Spinal cord (tissue), 10 donors: ENCODE data around the gene CHSY1. TPM values are rescaled to one million over a fixed set of nuclear protein-coding genes. Genes with fewer than 3 reads are reported as not detected.

Experiments
- DNase-seq, 6 donors: peaks; one replicate each; pipeline versions ENCODE4 v3.0.0 to v3.0.0-alpha.2; 2013 to 2015; ENCODE audit warnings: low spot score in 6 of 6, low read depth in 4 of 6
- H3K27ac ChIP-seq: one replicate; pipeline ENCODE4 v1.5.1; 2013; ENCODE audit warnings: low read depth, low read length, control low read depth
- H3K27me3 ChIP-seq: one replicate; pipeline ENCODE4 v1.6.1; 2013; ENCODE audit warnings: low read length; ENCODE audit not compliant: control insufficient read depth, insufficient read depth
- H3K36me3 ChIP-seq: one replicate; pipeline ENCODE4 v1.6.1; 2013; ENCODE audit warnings: low read length; ENCODE audit not compliant: control insufficient read depth, insufficient read depth
- H3K4me1 ChIP-seq: one replicate; pipeline ENCODE4 v1.6.1; 2013; ENCODE audit warnings: low read length; ENCODE audit not compliant: control insufficient read depth, insufficient read depth
- H3K4me3 ChIP-seq: one replicate; pipeline ENCODE4 v1.5.1; 2013; ENCODE audit warnings: low read depth, low read length, control low read depth
- H3K9me3 ChIP-seq: one replicate; pipeline ENCODE4 v1.6.1; 2013; ENCODE audit warnings: low read length; ENCODE audit not compliant: control insufficient read depth, insufficient read depth
- WGBS: methylation state at CpG from one replicate; pipeline ENCODE4 v1.1.5; 2013; ENCODE audit warnings: missing lambda C conversion rate; ENCODE audit not compliant: insufficient coverage; 5-methylcytosine and 5-hydroxymethylcytosine counted together
- polyA plus RNA-seq, 2 donors: library from polyadenylated mRNA; unstranded; fragments of 120-200 nt; gene quantifications; one replicate each; pipeline ENCODE4 v1.2.1, GENCODE V29; 2013; ENCODE audit not compliant: insufficient read length in 2 of 2
- total RNA-seq, 2 donors: library from RNA; depleted of rRNA in 1 of 2; stranded (reverse); fragments of 120-200 nt in 1 of 2; fragments of >200 nt in 1 of 2; gene quantifications; one replicate each; pipeline versions ENCODE4 v1.2.3 to v1.2.4, GENCODE V29; 2013 to 2014
- donor health status: healthy.

Gene CHSY1
- total and polyA plus RNA-seq, 4 donors = 28.2 to 67.3 (median 32.6) TPM

DNA sequence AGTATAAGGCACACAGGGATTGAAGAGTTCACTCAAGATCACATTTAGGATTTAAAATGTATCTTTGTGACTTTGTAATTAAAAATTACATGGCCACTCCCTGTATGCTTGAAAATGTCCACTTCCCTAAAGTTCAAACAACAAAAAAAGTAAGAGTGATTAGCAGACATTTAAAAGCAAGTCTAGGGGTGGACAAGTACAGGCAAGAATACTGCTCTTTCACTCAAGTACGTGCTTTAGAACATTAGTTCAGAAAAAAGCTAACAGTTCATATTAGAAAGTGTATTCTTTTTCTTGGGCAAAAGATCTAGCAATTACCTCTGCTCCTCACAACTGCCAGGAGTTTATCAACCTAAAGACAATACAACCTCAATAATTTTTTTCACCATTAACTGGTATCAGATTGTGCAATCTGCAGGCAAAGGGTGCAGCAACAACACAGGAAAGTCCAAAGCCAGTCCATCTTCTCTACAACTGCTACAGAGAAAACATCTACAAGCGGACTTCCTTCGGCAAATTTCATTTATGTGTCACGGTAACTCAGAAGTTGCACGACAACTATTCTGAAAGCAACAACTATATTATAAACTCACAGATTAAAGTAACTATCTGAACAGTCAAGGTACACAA lies 18.1 kb downstream of the CHSY1 start:
- Histone ChIP-seq H3K36me3 (peaks cover 10% of the 10 kb centered on the region), H3K4me1 (peaks cover 5% of the 10 kb centered on the region), H3K4me3 (no peak overlapping the region), H3K27me3 (no peaks in the 10 kb centered on the region), H3K9me3 (no peaks in the 10 kb centered on the region), H3K27ac (no peak overlapping the region)
- DNase-seq = no peak
- 100% methylated on average over 4 of the region's 5 CpGs for WGBS

DNA sequence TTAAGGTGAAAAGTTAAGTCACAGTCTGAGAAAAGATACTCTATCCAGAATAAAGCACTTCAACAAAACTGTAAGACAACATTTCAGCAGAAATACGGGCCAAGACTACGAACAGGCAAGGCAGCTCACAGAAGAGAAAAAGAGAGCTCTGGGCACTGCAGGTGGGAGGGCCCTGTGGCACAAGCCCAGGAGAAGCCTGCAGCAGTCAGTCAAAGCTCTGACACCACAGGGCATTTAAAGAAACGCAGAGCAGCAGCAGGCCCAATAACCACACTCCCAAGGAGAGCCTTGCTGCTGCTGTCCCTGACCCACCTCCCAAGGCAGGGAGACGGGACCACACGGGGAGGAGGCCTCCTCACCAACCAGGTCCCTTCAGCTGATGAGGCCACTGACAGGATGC lies 19.2 kb downstream of the CHSY1 start:
- DNase-seq = peak in 2 of 6 donors; percentile 47 to 53

DNA sequence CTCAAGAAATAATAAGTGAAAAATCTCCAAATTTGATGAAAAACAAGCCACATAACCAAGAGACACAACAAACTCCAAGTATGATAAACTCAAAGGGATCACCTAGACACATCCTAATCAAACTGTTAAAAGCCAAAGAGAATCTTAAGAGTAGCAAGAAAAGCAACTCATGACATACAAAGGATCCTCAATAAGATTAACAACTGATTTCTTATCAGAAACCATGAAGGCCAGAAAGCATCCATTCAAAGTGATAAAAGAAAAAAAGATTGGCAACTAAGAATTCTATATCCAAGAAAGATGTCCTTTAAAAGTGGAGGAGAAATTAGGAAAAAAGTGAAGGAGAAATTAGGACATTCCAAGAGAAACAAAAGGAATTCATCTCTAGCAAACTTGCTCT lies 23.5 kb downstream of the CHSY1 start:
- peaks cover 7% of the 10 kb centered on the region for H3K4me1 ChIP-seq
- no peak overlapping the region for H3K4me3 ChIP-seq
- H3K27ac ChIP-seq = no peak overlapping the region

More for the DNA sequence above, 19.2 kb downstream of the CHSY1 start:
- Histone ChIP-seq H3K27me3 (no peaks in the 10 kb centered on the region), H3K4me3 (no peak overlapping the region), H3K4me1 (peaks cover 5% of the 10 kb centered on the region), H3K36me3 (peaks cover 10% of the 10 kb centered on the region), H3K27ac (no peak overlapping the region), H3K9me3 (peaks cover 3% of the 10 kb centered on the region)
- 31% methylated on average over 5 of the region's 5 CpGs for WGBS

DNA sequence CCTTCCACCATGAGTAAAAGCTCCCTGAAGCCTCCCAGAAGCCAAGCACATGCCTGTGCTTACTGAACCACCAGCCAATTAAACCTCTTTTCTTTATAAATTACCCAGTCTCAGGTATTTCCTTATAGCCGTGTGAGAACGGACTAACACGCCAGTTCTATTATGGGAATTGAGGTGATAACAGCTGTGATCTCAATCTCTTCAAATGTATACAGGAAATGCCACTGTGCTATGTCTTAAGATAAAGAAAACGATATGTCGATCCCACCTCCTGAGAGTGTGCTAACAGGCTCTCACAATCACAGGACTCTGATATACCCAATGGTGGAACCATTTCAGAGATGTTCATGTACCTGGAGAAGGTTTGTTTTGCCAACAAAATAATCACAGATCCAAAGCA lies 26.2 kb downstream of the CHSY1 start:
- peaks cover 16% of the 10 kb centered on the region for H3K4me1 ChIP-seq
- no peak overlapping the region for H3K27ac ChIP-seq
- no peaks in the 10 kb centered on the region for H3K27me3 ChIP-seq
- H3K9me3 ChIP-seq = peaks cover 3% of the 10 kb centered on the region
- no peak overlapping the region for H3K4me3 ChIP-seq
- DNase-seq = no peak
- no CpG with 5 or more reads among the region's 5 CpGs for WGBS
- peaks cover 2% of the 10 kb centered on the region for H3K36me3 ChIP-seq

More for the DNA sequence above, 23.5 kb downstream of the CHSY1 start:
- Histone ChIP-seq H3K36me3 (no peaks in the 10 kb centered on the region), H3K9me3 (peaks cover 3% of the 10 kb centered on the region), H3K27me3 (no peaks in the 10 kb centered on the region)
- no peak for DNase-seq

GRCh38 chr15:101221902-101222301 lies 29.9 kb downstream of the CHSY1 start:
- peak in 4 of 6 donors; percentile 39 to 64 (median 54) for DNase-seq
- H3K27ac ChIP-seq = peak overlapping the region; percentile 6
- no peaks in the 10 kb centered on the region for H3K9me3 ChIP-seq
- peaks cover 18% of the 10 kb centered on the region for H3K4me1 ChIP-seq
- peaks cover 3% of the 10 kb centered on the region for H3K36me3 ChIP-seq
- H3K4me3 ChIP-seq = no peak overlapping the region
- no CpG with 5 or more reads among the region's 4 CpGs for WGBS
- no peaks in the 10 kb centered on the region for H3K27me3 ChIP-seq

GRCh38 chr15:101220060-101220459 lies 31.8 kb downstream of the CHSY1 start:
- H3K4me1 ChIP-seq = peaks cover 22% of the 10 kb centered on the region
- H3K9me3 ChIP-seq = no peaks in the 10 kb centered on the region
- no peaks in the 10 kb centered on the region for H3K27me3 ChIP-seq
- 61% methylated on average over 2 of the region's 2 CpGs for WGBS
- no peak for DNase-seq
- no peak overlapping the region for H3K27ac ChIP-seq
- peaks cover 3% of the 10 kb centered on the region for H3K36me3 ChIP-seq
- H3K4me3 ChIP-seq = no peak overlapping the region

DNA sequence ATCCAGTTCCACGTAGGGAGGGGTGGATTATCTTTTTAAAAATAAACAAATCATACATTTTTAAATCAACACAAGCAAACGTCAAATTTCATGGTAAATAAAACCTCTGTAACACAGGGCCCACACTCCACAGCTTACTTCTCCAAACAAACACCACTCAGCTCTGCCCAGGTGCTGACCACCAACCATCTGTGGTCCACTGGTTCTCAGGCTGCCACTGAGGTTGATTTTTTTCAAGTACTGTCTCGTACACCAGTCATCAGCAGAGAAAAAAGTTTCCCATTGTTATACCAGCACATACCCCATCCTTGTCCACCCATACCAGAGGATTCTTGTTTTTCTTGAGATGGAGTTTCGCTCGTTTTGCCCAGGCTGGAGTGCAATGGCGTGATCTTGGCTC lies 32.4 kb downstream of the CHSY1 start:
- DNase-seq = no peak
- Histone ChIP-seq H3K36me3 (peaks cover 3% of the 10 kb centered on the region), H3K4me3 (no peak overlapping the region), H3K27me3 (no peaks in the 10 kb centered on the region), H3K9me3 (no peaks in the 10 kb centered on the region), H3K27ac (no peak overlapping the region), H3K4me1 (peaks cover 20% of the 10 kb centered on the region)
- 89% methylated on average over 1 of the region's 6 CpGs for WGBS

- Histone ChIP-seq H3K27me3 (no peaks in the 10 kb centered on the region), H3K36me3 (peaks cover 6% of the 10 kb centered on the region), H3K4me1 (peaks cover 13% of the 10 kb centered on the region), H3K9me3 (no peaks in the 10 kb centered on the region), H3K4me3 (no peak overlapping the region), H3K27ac (no peak overlapping the region)
- no peak for DNase-seq
- 90% methylated on average over 4 of the region's 6 CpGs for WGBS
These were observed 34.4 kb downstream of the CHSY1 start for GRCh38 chr15:101217446-101217845.

- Histone ChIP-seq H3K4me3 (no peak overlapping the region), H3K27me3 (no peaks in the 10 kb centered on the region), H3K4me1 (peaks cover 11% of the 10 kb centered on the region), H3K36me3 (peaks cover 6% of the 10 kb centered on the region), H3K27ac (no peak overlapping the region), H3K9me3 (no peaks in the 10 kb centered on the region)
- DNase-seq = peak in 1 of 6 donors; percentile 38
- no CpG with 5 or more reads among the region's 3 CpGs for WGBS
These were observed 35.7 kb downstream of the CHSY1 start for GRCh38 chr15:101216100-101216499.

GRCh38 chr15:101215681-101216080 lies 36.2 kb downstream of the CHSY1 start:
- Histone ChIP-seq H3K27me3 (no peaks in the 10 kb centered on the region), H3K27ac (no peak overlapping the region), H3K9me3 (no peaks in the 10 kb centered on the region), H3K4me1 (peaks cover 7% of the 10 kb centered on the region), H3K36me3 (peaks cover 4% of the 10 kb centered on the region), H3K4me3 (no peak overlapping the region)
- WGBS = no CpG with 5 or more reads among the region's 4 CpGs
- no peak for DNase-seq
